GM12801 (cell line): ENCODE results near the gene FAM13A.

Experiments
- CTCF ChIP-seq: IDR thresholded peaks from one replicate; pipeline ENCODE4 v1.5.1; 2011; ENCODE audit warnings: control low read depth; ENCODE audit not compliant: insufficient read length; ENCODE audit errors: extremely low read depth

The FAM13A gene

DNA sequence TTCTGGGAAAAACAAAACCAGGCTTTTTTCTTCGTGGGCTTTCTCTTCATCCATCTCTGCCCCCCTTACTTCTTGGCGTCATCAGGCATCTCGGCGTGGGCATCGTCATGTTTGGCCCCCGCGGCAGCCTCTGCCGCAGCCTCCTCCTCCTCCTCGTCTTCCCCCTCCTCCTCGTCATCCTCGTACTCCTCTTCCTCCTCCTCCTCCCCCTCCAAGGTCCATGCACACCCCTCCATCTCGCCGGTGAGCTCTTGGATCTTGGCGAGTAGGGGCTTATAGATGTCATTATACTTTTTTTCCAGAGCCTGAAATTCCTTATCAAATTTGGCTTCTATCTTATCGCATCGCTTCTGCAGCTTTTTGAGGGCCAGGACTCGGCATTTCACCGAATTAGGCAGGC lies 359.8 kb downstream of the FAM13A start:
- no peak for TF ChIP-seq CTCF

DNA sequence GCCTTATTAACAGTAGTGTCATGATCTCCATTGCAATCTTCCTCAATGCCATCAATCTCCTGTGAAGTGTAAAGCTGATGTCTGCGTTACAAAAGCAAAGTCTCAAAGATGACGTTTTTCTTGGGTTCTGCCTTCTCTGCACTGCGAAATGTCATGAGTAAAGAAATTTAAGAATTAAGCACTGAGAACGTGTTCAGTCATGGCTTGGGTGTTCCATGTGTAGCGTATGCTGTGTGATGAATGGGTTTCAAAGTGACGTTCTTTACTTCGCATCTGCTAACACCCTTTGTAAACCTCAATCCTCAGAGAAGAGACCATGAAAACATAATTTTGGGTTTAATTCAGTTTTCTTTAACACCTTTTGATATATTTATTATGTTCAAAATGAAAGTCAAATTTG lies 360.4 kb downstream of the FAM13A start:
- no peak for TF ChIP-seq CTCF

DNA sequence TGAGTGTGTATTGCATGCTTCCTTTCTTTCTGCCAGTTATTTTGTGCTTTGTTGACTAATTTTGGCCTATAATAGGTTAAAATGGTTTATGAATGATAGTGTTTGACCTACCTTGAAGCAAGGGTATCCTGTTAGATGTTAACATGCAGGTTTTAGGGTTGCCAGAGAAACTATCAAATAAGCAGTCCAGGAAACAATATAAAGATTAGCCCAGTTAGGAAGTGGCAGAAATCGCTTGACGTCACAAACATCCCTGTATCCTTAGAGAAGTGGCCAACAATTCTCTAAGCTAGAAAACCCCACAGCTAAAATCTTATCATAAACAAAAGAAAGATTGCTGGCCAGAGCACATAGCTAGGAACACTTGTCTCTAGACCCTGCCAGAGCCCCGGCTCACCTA lies 363.2 kb downstream of the FAM13A start:
- TF ChIP-seq CTCF = no peak

- TF ChIP-seq CTCF = no peak
Measured at GRCh38 chr4:88690355-88690754, 366.6 kb downstream of the FAM13A start.

DNA sequence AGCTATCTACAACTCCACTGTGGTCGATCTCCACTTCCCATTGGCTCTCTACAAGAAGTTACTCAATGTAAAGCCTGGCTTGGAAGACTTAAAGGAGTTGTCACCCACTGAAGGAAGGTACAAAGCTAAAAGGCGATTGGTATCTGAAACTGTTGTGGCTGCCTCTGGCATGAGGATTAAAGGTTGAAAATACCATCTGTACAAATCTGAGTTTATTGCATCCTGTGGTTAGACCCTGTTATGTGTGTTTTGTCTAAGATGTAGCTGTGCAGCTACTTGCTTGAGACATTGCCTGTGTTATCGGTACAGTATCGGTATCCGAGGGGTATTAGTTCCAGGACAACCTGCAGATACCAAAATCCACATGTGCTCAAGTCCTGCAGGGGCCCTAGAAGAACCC lies 375.8 kb downstream of the FAM13A start:
- no peak for TF ChIP-seq CTCF
